HG03354 (cell line): ENCODE data around the gene STXBP5L.
"Not testable (repeated sequence)": the region's sequence is repeated elsewhere in the genome, so short reads cannot be mapped to it uniquely, and the experiment has no call there.

Experiments
- ATAC-seq: cut with Tn5 transposase; IDR thresholded peaks from one replicate; pipeline ENCODE4 v1.9.1; 2021; ENCODE audit warnings: mild to moderate bottlenecking; ENCODE audit not compliant: unreplicated experiment, poor library complexity, severe bottlenecking

Gene STXBP5L

DNA sequence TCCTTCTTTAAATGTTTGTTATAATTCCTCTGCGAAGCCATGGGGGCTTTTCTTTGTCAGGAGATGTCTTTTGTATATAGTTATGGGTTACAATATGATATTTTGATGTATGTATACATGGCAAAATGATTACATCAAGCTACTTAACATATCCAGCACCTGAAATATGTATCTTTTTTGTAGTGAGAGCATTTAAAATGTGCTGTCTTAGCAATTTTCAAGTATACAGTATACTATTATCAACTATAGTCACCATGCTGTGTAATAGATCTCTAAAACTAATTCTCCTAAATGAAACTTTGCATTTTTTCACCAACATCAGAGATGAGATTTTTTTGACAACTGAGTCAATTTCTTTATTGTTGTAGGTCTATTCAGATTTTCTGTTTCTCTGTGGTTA, 77.2 kb downstream of the STXBP5L start:
- ATAC-seq = no peak

DNA sequence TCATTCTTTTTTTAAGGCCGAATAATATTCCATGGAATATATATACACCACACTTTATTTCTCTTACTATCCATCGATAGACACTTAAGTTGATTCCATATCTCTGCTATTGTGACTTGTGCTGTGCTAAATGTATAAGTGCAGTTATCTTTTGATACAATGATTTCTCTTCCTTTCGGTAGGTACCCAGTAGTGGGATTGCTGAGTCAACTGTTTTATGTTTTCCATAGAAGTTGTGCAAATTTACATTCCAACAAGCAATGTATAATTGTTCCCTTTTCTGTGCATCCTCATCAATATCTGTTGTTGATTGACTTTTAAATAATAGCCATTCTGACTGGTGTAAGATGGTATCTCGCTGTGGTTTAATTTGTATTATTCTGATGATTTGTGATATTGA, 81.0 kb downstream of the STXBP5L start:
- ATAC-seq = no peak

DNA sequence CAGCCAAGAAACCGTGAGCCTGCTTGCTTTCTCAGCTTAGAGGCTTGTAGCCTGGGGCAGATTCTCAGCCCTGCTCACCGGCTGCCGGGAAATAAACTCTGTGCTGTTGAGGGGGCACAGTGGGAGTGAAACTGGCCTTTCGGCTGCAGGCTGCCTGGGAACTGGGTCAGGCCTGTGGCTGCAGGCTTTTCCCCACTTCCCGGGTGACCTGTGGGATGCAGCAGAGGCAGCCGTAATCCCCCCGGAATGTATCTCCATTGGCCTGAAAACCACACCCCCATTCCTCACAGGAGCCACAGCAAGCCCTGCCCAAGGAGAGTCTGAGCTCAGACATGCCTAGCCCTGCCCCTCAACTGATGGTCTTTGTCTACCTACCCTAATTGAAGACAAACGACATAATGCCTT, 110.9 kb downstream of the STXBP5L start:
- no peak for ATAC-seq

DNA sequence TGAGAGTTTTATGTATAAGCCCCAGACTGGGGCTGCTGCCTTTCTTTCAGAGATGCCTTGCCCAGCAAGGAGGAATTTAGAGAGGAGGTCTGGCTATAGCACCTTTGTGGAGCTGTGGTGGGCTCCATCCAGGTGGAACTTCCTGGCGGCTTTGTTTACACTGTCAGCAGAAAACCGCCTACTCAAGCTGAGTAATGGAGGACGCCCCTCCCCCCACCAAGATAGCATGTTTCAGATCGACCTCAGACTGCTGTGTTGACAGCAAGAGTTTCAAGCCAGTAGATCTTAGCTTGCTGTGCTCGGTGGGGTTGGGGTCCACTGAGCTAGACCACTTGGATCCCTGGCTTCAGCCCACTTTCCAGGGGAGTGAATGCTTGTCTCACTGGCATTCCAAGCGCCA, 155.6 kb downstream of the STXBP5L start:
- no peak for ATAC-seq

DNA sequence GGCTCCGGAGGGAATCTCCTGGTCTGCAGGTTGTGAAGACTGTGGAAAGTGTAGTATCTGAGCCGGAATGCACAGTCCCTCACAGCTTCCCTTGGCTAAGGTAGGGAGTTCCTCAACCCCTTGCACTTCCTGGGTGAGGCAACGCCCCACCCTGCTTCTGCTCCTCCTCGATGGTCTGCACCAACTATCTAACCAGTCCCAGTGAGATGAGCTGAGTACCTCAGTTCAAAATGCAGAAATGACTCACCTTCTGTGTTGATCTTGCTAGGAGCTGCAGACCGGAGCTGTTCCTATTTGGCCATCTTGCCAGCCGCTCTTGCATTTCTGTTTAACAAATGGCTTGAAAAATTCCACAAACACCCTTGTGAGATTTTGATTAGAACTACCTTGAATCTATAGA, 156.1 kb downstream of the STXBP5L start:
- ATAC-seq = no peak

DNA sequence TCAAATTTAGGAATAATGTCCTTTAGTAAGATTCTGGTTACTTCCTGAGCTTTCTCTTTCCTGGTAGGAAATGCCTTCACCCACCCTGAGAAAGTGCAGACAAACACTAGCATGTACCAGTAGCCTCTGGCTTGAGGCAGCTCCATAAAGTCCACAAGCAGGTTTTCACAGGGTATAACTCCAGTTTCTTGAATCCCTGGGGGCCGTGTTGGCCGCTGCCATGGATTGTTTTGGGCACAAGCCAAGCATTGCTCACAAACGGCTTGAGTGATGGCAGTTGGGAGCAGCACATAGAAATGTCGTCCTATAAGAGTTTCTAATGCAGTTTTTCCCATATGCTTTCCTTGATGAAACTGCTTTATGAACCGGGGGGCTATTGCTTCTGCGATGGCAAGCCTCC, 164.1 kb downstream of the STXBP5L start:
- ATAC-seq = no peak

DNA sequence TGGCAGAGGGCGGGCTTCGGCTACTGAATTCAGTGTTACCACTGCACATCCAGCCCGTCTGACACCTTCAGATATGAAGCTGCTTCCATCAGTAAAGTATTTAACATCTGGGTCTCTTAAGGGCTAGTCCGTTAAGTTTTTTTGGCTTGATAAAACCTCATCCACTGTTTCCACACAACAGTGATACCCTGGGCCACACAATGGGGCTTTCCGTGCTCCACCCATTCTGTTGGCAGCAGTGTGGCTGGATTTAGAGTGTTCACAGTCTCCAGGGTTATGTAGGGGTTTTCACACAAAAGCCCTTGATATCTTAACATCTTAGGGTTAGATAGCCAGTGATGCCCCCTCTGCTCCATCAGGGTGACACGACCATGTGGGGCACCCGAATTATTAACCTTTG, 165.0 kb downstream of the STXBP5L start:
- no peak for ATAC-seq

DNA sequence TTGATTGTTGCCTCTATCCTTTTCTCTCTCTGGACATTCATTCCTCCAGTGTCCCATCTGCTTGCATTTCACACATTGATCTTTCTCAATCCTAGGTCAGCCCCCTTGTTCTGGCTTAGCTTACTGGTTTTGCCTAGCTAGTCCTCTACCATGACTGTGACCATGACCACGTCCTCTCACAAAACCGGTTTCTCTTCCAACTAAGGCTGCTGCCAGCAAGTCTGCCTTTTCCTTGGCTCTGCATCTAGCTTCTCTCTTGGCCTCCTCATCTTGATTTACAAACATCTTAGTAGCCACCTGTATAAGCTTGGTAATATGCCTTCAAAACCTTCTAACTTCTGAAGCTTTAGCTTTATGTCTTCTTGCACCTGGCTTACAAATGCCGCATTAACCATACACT, 167.2 kb downstream of the STXBP5L start:
- no peak for ATAC-seq

DNA sequence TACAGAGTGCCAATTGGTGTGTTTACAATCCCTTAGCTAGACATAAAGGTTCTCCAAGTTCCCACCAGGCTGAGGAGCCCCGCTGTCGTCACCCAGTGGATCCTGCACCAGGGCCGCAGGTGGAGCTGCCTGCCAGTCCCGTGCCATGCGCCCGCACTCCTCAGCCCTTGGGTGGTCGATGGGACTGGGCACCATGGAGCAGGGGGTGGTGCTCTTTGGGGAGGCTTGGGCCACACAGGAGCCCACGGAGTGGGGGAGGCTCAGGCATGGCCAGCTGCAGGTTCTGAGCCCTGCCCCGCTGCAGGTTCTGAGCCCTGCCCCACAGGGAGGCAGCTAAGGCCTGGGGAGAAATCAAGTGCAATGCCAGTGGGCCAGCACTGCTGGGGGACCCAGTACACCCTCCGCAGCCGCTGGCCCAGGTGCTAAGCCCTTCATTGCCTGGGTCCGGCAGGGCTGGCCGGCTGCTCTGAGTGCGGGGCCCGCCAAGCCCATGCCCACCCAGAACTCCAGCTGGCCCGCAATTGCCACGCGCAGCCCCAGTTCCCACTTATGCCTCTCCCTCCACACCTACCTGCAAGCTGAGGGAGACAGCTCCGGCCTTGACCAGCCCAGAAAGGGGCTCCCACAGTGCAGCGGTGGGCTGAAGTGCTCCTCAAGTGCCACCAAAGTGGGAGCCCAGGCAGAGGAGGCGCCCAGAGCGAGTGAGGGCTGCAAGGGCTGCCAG, 170.5 kb downstream of the STXBP5L start:
- not testable (repeated sequence) for ATAC-seq

DNA sequence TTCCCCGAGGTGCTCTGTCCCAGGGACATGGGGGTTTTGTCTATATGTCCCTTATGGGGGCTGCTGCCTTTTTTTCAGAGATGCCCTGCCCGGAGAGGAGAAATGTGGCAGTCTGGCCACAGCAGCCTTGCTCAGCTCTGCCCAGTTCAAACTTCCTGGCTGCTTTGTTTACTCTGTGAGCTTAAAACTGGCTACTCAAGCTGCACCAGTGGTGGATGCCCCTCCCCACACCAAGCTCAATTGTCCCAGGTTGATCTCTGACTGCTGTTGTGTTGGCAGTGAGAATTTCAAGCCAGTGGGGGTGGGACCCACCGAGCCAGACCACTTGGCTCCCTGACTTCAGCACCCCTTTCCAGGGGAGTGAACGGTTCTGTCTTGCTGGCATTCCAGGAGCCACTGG, 188.9 kb downstream of the STXBP5L start:
- no peak for ATAC-seq

DNA sequence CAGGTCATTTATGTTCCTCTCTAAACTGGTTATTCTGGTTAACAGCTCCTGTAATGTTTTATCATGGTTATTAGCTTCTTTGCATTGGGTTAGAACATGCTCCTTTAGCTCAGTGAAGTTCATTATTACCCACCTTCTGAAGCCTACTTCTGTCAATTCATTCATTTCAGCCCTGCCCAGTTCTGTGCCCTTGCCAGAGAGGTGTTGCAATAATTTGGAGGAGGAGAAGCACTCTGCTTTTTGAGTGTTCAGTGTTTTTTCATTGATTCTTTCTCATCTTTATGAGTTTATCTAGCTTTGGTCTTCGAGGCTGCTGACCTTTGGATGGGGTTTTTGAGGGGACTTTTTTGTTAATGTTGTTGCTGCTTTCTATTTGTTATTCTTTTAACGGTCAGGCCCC, 203.1 kb downstream of the STXBP5L start:
- ATAC-seq = not testable (repeated sequence)

DNA sequence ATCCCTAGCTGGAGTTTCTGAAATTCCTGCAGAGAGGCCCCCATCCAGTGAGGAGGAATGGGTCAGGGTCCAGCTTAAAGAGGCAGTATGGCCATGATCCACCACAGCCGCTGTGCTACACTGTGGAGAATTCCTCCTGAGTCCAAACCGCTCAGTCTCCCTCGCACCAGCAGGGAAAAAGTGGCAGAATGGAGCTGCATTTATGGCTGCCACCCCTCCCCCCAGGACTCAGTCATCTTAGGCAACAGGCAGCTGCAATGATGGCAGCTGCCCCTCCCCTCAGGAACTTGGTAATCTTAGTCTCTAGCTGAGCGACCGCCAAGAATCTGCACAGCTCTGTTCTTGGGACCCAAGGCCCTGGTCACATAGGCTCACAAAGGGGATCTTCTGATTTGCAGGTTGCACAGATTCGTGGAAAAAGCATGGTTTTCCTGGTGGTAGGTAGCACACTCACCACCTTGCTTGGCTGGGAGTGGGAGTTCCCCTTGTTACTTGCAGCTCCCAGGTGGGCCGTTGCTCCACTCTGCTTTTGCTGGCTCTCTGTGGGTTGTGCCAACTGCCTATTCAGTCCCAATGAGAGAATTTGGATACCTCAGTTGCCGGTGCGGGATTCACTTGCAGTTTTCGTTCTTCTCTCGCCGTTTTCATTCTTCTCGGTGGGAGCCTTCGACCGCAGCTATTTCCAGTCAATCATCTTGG, 204.1 kb downstream of the STXBP5L start:
- ATAC-seq = no peak

DNA sequence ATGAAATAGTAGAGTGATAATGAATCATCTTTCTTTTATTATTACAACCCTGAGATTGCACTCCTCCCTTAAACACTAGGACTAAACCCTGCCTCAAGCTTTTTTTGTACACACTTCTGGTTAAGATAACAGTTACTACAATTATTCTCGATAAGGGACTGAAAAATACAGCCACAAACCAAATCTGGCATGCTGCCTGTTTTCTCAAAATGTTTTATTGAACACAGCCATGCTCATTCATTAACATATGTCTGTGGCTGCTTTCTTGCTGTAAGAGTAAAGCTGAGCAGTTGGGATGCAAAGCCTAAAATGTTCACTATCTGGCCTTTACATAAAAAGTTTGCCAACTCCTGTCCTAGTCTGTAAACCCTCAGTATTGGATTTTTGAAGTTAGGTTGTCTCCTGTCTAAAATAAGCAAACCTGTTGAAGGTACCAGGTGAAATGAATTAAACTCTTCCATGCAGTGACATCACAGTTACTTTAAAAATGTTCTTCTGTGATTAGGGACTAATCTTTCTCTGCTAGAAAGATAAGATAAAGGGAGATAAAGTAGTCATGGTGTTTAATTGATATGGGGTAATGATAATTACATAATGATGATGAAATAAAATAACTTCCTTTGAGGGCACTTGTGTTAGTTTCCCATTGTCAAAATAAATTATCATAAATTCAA, 218.2 kb downstream of the STXBP5L start:
- ATAC-seq = no peak

DNA sequence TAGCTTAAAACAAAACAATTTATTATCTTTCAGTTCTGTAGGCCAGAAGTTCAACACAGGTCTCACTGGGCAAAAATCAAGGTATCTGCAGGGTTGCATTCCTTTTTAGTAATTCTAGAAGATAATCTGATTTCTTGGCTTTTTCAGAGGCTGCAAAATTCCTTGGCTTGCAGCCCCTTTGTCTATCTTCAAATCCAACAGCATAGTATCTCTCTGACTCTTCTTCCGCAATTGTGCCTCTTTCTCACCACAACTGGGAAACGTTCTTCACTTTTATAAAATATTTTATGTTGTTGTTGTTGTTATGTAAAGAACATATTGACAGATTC, 218.7 kb downstream of the STXBP5L start:
- ATAC-seq = no peak

DNA sequence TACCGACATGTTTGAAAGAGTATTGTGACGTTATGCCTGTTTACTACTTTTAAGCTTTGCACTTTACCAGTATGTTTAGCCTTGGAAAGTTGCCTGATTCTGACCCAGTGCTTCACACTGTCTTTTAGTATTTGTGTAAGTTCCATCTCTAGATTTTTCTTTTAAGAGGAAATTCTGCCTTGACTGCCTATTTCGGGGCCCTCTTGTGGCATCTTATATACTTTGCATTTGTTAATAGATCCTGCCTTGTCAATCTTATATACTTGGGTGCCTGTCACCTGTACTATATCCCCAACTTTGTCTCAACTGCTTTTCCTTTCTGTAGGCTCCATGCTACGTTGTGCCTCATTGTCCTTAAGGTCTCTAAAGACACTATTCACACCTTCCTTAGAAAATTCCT, 244.6 kb downstream of the STXBP5L start:
- ATAC-seq = no peak

DNA sequence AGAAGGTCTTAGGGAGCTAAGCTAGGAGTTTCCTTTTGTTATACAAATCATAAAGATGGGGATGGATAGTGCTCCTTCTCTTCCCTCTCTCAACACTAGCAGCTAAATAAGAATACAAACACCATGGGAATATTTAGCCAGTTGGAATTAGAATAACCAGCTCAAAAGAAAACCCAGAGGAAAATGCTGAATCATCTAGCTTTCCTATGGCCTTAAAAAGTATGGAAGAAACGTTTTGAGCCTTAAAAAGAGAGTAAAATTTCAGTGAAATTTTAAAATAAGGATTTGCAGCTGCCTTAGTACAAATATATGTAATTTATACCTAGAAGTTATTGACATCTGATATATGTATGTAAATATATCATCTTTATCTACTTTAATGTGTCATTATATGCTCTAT, 245.8 kb downstream of the STXBP5L start:
- no peak for ATAC-seq

DNA sequence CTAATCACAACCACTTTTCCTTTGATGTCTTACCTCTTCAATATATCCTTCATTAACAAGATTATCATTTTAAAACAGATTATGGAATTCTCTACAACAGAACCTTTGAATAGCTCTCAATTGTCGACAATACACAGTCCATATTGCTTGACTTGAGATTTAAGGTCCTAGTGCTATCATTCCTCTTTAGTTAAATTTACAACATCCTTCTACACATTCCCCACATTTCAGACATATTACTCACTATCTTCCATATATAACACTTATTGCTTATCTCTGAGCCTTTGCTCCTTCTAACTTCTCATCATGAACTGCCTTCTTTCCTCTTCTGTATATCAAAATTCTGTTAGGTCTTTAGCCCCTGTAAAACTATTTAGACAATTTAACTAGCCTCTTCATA, 247.0 kb downstream of the STXBP5L start:
- no peak for ATAC-seq

DNA sequence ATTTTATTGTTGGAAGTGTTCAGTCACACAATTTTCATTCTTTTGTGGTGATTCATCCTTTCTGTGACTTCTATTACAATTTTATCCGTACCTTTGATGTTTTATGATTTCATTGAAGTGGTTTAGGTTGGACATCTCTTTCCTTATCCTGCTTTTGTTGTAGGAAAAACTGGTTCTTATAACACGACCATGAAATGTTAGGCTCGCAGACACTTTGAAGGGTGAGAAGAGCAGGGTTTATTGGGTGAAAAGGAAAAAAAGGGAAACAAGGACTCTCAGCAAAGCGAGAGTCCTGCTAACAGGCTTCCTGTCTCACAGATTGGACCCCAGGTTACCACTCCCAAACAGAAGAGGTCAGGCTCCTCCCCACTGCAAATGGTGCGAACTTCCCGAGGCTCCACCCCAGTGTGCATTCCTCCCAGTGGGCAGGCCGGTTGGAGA, 257.4 kb downstream of the STXBP5L start:
- ATAC-seq = no peak

DNA sequence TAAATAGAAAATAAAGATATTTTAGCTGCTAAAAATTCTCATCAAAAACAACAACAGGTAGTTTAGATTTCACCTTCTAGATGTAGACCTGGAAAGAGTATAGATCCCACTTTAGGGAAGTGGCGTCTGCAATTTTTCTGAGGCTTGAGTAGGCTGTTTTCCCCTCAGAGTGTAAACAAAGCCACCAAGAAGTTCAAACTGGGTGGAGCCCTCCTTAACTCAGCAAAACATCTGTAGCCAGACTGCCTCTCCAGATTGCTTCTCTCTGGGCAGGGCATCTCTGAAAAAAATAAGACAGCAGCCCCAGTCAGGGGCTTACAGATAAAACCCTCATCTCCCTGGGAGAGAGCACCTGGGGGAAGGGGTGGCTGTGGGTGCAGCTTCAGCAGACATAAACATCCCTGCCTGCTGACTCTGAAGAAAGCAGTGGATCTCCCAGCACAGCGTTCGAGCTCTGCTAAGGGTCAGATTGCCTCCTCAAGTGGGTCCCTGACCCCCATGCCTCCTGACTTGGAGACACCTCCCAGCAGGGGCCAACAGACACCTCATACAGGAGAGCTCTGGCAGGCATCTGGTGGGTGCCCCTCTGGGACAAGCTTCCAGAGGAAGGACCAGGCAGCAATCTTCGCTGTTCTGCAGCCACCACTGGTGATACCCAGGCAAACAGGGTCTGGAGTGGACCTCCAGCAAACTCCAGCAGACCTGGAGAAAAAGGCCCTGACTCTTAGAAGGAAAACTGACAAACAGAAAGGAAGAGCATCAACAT, 259.6 kb downstream of the STXBP5L start:
- ATAC-seq = no peak

DNA sequence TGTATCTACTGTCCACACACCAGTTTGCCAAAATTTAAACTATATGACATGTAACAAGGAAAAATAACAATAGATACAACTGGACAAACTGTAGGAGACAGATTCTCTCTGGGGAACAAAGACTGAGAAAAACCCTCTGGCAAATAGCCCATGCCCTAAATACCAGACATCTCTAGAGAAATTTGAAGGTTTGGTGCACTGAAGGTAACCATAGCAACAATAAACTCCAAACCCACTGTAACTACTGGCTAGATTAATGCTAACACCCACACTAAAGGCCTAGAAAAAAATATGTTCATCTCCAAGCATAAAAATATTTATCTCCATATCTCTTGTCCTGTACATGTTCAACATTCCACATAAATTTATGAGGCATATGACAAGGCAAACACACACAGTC, 267.1 kb downstream of the STXBP5L start:
- no peak for ATAC-seq
